ENCODE measurements around the gene MEIS1.

The MEIS1 gene

GRCh38 chr2:66431846-66432587 is 2.9 kb upstream of the MEIS1 start:
- DNase-seq, result no peak

- peak; percentile 96 for DNase-seq
Observed at GRCh38 chr2:66432801-66433694, 1.9 kb upstream of the MEIS1 start.

- DNase-seq, result no peak
Observed at GRCh38 chr2:66433695-66433944, 1.3 kb upstream of the MEIS1 start.

GRCh38 chr2:66433945-66434678 is 813 bp upstream of the MEIS1 start:
- DNase-seq, result peak; percentile 83

- DNase-seq, result no peak
Observed at GRCh38 chr2:66435549-66435875, 587 bp downstream of the MEIS1 start.

GRCh38 chr2:66435963-66436362 is 1.0 kb downstream of the MEIS1 start:
- no peak for DNase-seq

- DNase-seq, result no peak
Observed at GRCh38 chr2:66436581-66437001, 1.7 kb downstream of the MEIS1 start.

- peak; percentile 27 for DNase-seq
Observed at GRCh38 chr2:66437109-66437690, 2.3 kb downstream of the MEIS1 start.

GRCh38 chr2:66437691-66438497 is 3.0 kb downstream of the MEIS1 start:
- DNase-seq, result peak; percentile 50

- DNase-seq, result no peak
Observed at GRCh38 chr2:66438498-66438833, 3.5 kb downstream of the MEIS1 start.

- peak; percentile 56 for DNase-seq
Observed at GRCh38 chr2:66438891-66439811, 4.2 kb downstream of the MEIS1 start.

GRCh38 chr2:66439812-66440542 is 5.1 kb downstream of the MEIS1 start:
- DNase-seq, result peak; percentile 57

- peak; percentile 61 for DNase-seq
Observed at GRCh38 chr2:66440708-66441497, 6.0 kb downstream of the MEIS1 start.

GRCh38 chr2:66441581-66442320 is 6.8 kb downstream of the MEIS1 start:
- no peak for DNase-seq

GRCh38 chr2:66442516-66443185 is 7.7 kb downstream of the MEIS1 start:
- DNase-seq, result no peak

GRCh38 chr2:66443186-66443978 is 8.5 kb downstream of the MEIS1 start:
- no peak for DNase-seq

GRCh38 chr2:66443979-66444861 is 9.3 kb downstream of the MEIS1 start:
- DNase-seq, result no peak

Data from left hindlimb (tissue), 1 donor.